Measurements from ENCODE around the gene USF1.
"Not testable (repeated sequence)": the region's sequence is repeated elsewhere in the genome, so short reads cannot be mapped to it uniquely, and the experiment has no call there.

Gene USF1

DNA sequence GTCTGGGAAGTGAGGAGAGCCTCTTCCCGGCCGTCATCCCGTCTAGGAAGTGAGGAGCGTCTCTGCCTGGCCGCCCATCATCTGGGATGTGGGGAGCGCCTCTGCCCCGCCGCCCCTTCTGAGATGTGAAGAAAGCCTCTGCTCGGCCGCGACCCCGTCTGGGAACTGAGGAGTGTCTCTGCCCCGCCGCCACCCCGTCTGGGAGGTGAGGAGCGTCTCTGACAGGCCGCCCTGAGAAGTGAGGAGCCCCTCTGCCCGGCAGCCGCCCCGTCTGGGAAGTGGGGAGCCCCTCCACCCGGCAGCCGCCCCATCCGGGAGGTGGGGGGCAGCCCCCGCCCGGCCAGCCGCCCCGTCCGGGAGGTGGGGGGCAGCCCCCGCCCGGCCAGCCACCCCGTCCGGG lies 16.3 kb downstream of the USF1 start:
- not testable (repeated sequence) for H3K27me3 ChIP-seq (ENCODE audit: control insufficient read depth, insufficient read depth, low read length); H3K36me3 ChIP-seq (ENCODE audit: control insufficient read depth, insufficient read depth, low read length); H3K9me3 ChIP-seq (ENCODE audit: control insufficient read depth, insufficient read depth, low read depth, low read length); H3K27ac ChIP-seq (ENCODE audit: low read depth, low read length); H3K4me3 ChIP-seq (ENCODE audit: low read depth, low read length); H3K9ac ChIP-seq (ENCODE audit: low read length); H3K4me1 ChIP-seq (ENCODE audit: control insufficient read depth, insufficient read depth, low read length)

DNA sequence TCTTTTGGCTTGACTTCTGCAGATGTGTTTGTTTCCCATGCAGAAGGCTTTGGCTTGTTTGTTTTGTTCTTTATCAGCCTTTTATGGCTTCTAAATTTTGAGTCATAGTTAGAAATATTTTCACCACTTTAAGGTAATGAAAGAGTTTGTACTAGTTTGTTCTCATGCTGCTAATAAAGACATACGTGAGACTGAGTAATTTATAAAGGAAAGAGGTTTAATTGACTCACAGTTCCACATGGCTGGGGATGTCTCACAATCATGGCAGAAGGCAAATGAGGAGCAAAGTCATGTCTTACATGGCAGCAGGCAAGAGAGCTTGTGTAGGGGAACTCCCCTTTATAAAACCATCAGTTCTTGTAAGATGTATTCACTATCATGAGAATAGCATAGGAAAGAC lies 18.8 kb downstream of the USF1 start:
- not testable (repeated sequence) for H3K9ac ChIP-seq (ENCODE audit: low read length); H3K4me3 ChIP-seq (ENCODE audit: low read depth, low read length); H3K27ac ChIP-seq (ENCODE audit: low read depth, low read length); H3K27me3 ChIP-seq (ENCODE audit: control insufficient read depth, insufficient read depth, low read length); H3K9me3 ChIP-seq (ENCODE audit: control insufficient read depth, insufficient read depth, low read depth, low read length); H3K4me1 ChIP-seq (ENCODE audit: control insufficient read depth, insufficient read depth, low read length); H3K36me3 ChIP-seq (ENCODE audit: control insufficient read depth, insufficient read depth, low read length)

DNA sequence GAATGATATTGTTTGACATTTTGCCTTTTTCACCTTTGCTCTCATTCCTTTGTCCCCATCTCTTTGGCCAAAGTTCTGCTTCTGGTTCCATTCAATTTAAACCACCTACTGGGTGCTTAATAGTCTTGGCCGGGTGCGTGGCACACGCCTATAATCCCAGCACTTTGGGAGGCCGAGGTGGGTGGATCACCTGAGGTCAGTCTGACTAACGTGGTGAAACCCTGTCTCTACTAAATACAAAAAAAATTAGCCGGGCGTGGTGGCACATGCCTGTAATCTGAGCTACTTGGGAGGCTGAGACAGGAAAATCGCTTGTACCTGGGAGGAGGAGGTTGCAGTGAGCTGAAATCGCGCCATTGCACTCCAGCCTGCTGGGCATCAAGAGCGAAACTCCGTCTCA lies 23.3 kb downstream of the USF1 start:
- H3K27me3 ChIP-seq (ENCODE audit: control insufficient read depth, insufficient read depth, low read length); H3K9ac ChIP-seq (ENCODE audit: low read length); H3K27ac ChIP-seq (ENCODE audit: low read depth, low read length); H3K9me3 ChIP-seq (ENCODE audit: control insufficient read depth, insufficient read depth, low read depth, low read length); H3K36me3 ChIP-seq (ENCODE audit: control insufficient read depth, insufficient read depth, low read length); H3K4me3 ChIP-seq (ENCODE audit: low read depth, low read length): not testable (repeated sequence)
- H3K4me1 ChIP-seq (ENCODE audit: control insufficient read depth, insufficient read depth, low read length), result peaks cover 17% of the 10 kb centered on the region

DNA sequence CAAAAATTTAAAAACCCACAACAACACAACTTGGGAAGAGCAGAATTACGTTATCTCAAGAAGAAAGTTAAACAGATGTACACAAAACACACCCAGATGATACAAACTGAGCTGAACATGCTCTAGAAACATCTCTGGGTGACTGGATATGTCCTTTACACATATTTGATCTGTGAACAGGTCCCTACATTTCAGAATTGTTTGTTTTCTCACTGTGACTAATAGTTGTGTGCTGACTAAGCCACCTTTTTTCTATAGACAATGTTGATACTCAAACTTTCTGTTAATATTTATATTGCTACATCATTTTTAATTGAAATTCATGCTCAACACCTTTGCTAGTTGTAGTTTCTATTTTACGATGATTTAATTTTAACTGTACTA lies 23.8 kb downstream of the USF1 start:
- Histone ChIP-seq H3K27me3 (ENCODE audit: control insufficient read depth, insufficient read depth, low read length) (no peaks in the 10 kb centered on the region), H3K27ac (ENCODE audit: low read depth, low read length) (0 out of 2 replicates have a peak overlapping the region, but pooled peaks have one; percentile 57), H3K9ac (ENCODE audit: low read length) (no peak overlapping the region), H3K36me3 (ENCODE audit: control insufficient read depth, insufficient read depth, low read length) (no peaks in the 10 kb centered on the region; the same call in 1 of the 2 replicates), H3K9me3 (ENCODE audit: control insufficient read depth, insufficient read depth, low read depth, low read length) (no peaks in the 10 kb centered on the region), H3K4me3 (ENCODE audit: low read depth, low read length) (peak overlapping the region; percentile 90), H3K4me1 (ENCODE audit: control insufficient read depth, insufficient read depth, low read length) (peaks cover 20% of the 10 kb centered on the region)

DNA sequence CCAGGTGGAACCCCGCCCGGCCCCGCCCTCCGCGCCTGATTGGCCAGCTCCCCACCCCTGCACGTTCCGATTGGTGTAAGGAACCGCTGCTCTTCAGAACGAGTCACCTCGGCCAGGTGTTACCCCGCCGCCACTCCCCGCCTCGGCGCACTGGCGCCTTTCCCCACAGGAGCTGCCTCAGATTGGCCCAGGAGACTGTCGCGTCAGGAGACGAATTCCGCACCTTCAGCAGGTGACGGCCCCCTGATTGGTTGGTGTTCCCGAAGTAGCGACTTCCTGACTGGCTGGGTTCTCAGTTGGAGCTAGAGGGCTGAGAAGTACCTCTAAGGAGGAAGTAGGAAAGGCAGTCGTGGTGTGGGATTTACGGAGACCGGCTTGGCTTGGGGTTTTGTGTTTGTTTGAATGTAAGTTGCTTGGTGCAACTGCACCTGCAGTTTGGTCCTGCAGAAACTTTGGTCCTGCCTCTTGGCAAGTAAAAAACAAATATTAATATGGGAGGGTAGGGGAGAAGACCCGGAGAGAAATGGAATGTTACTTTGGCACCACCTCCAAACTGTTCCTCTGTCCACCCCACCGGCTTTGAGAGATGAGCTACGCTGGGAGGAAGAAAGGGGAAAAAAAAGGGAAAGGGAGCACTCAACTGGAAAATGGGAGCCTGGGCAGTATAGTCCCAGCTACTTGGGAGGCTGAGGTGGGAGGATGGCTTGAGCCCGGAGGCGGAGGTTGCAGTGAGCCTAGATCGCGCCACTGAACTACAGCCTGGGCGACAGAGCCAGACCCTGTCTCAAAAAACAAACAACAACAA lies 24.4 kb downstream of the USF1 start:
- peak overlapping the region; percentile 90 for H3K4me3 ChIP-seq (ENCODE audit: low read depth, low read length)

DNA sequence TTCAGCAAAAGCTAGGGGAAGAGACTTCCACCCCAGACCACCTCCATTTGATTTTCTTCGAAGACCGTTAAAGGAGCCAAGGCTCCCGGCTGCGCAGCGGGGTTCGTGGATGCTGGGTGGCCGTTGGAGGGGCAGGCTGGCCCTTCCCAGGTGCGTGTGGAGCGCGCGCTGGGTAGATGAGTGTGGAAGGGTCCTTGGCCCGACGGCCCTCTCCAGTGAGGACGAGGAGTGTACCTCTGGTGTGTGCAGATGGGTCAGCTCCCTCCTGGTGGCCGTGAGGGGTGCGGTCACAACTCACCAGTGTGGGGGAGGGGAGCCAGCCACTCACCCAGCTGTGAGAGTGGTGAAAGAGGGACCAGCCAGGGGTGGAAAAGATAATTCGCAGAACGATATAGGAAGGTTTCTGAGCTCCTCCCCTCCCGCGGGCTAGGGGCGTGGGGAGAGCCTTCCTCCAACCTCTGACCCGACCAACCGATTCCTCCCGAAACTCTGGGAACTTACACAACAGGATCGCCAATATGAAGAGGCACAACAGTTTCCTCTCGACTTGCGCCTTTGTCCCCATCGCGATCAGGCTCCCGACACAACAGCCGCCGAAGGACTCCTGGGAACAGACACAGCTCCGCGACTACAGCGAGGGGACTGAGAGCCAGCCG lies 25.1 kb downstream of the USF1 start, which contains the start of gene F11R:
TSS of gene F11R (minus strand) at position 644 of the 656 bp plus-strand sequence. CDS start at position 565, 79 bp downstream.
- Histone ChIP-seq H3K27ac (ENCODE audit: low read depth, low read length) (peak within 1 kb of the TSS; percentile 74; the same call in 1 of the 2 replicates), H3K9me3 (ENCODE audit: control insufficient read depth, insufficient read depth, low read depth, low read length) (no peaks in the 10 kb centered on the region), H3K36me3 (ENCODE audit: control insufficient read depth, insufficient read depth, low read length) (no peaks in the 10 kb centered on the region; the same call in 1 of the 2 replicates), H3K27me3 (ENCODE audit: control insufficient read depth, insufficient read depth, low read length) (no peaks in the 10 kb centered on the region), H3K9ac (ENCODE audit: low read length) (peak within 1 kb of the TSS; percentile 95), H3K4me1 (ENCODE audit: control insufficient read depth, insufficient read depth, low read length) (peaks cover 20% of the 10 kb centered on the region), H3K4me3 (ENCODE audit: low read depth, low read length) (peak within 1 kb of the TSS; percentile 90)

More for the DNA sequence above, 24.4 kb downstream of the USF1 start:
- peak overlapping the region; percentile 95 for H3K9ac ChIP-seq (ENCODE audit: low read length)
- no peaks in the 10 kb centered on the region for H3K9me3 ChIP-seq (ENCODE audit: control insufficient read depth, insufficient read depth, low read depth, low read length)
- no peaks in the 10 kb centered on the region for H3K27me3 ChIP-seq (ENCODE audit: control insufficient read depth, insufficient read depth, low read length)
- H3K4me1 ChIP-seq (ENCODE audit: control insufficient read depth, insufficient read depth, low read length), result peaks cover 20% of the 10 kb centered on the region
- H3K27ac ChIP-seq (ENCODE audit: low read depth, low read length), result peak overlapping the region; percentile 74; the same call in 1 of the 2 replicates
- H3K36me3 ChIP-seq (ENCODE audit: control insufficient read depth, insufficient read depth, low read length), result no peaks in the 10 kb centered on the region; the same call in 1 of the 2 replicates

DNA sequence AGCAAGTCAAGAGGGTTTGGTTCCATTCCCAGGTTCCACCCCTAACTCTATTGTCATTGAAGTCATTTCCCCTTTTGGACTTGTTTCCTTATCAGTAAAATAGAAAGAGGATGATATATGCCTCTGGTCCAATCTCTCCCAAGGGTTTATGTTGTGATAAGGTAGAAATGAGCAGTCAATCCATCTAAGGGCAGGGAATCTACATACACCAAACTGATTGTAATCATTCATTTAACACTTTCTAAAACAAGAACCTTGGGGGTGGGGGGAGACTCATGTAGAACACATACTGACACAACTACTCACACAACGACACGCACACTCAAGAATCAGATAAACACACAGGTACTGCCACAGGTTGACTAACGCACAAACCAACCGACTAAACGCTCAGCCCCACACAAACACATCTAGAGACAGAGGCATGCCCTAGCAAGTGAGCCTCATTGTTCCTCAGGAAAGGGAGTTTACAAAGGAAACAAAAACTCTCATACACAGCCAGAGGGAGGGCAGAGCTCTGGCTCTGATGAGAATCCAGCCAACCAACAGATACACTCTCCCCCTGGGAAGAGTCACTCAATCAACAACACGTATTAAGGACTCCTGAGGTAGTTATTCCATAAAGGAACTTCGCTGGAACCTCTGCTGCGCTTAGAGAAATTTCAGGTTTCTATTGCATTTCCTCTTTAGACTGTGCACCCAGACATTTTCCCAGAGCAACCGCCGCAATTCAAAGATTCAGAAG lies 25.9 kb downstream of the USF1 start:
- Histone ChIP-seq H3K9ac (ENCODE audit: low read length) (peak overlapping the region; percentile 95), H3K4me1 (ENCODE audit: control insufficient read depth, insufficient read depth, low read length) (peaks cover 20% of the 10 kb centered on the region), H3K27ac (ENCODE audit: low read depth, low read length) (peak overlapping the region; percentile 74; the same call in 1 of the 2 replicates), H3K36me3 (ENCODE audit: control insufficient read depth, insufficient read depth, low read length) (no peaks in the 10 kb centered on the region; the same call in 1 of the 2 replicates), H3K9me3 (ENCODE audit: control insufficient read depth, insufficient read depth, low read depth, low read length) (no peaks in the 10 kb centered on the region), H3K27me3 (ENCODE audit: control insufficient read depth, insufficient read depth, low read length) (no peaks in the 10 kb centered on the region), H3K4me3 (ENCODE audit: low read depth, low read length) (peak overlapping the region; percentile 90)

DNA sequence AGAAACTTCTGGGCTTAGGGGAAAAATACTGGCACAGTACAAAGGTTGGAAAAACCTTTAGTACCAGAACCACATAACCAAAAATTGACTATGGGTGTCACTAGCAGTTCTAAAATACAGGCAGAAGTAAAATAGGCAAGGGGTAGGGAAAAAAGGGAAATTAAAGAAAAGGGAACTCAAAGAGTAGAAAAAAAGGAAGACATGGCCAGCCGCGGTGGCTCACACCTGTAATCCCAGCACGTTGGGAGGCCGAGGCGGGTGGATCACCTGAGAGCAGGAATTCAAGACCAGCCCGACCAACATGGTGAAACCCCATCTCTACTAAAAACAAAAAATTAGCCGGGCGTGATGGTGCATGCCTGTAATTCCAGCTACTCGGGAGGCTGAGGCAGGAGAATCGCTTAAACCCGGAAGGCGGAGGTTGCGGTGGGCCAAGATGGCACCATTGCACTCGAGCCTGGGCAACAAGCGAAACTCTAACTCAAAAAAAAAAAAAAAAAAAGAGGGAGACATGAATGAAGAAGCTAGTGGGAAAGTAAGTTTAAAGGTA lies 26.6 kb downstream of the USF1 start:
- peak overlapping the region; percentile 90 for H3K4me3 ChIP-seq (ENCODE audit: low read depth, low read length)

DNA sequence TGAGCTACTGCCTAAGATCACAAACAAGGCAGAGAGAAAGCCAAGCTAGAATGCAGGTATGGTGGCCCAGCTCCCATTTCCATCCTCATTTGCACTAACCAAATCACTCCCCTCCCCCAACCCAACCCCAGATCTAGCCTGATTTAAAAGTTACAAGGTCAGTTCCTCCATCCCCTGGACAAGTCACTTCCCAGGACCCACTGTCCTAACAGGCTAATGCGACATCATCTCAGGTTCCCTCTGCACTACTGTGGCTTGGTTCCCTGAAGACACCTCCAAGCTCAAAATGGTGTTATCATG lies 27.2 kb downstream of the USF1 start:
- peaks cover 30% of the 10 kb centered on the region for H3K4me1 ChIP-seq (ENCODE audit: control insufficient read depth, insufficient read depth, low read length)
- peak overlapping the region; percentile 90 for H3K4me3 ChIP-seq (ENCODE audit: low read depth, low read length)
- no peaks in the 10 kb centered on the region for H3K27me3 ChIP-seq (ENCODE audit: control insufficient read depth, insufficient read depth, low read length)
- H3K27ac ChIP-seq (ENCODE audit: low read depth, low read length), result no peak overlapping the region
- H3K9ac ChIP-seq (ENCODE audit: low read length), result no peak overlapping the region
- H3K9me3 ChIP-seq (ENCODE audit: control insufficient read depth, insufficient read depth, low read depth, low read length), result no peaks in the 10 kb centered on the region
- H3K36me3 ChIP-seq (ENCODE audit: control insufficient read depth, insufficient read depth, low read length), result peaks cover under 1% of the 10 kb centered on the region; the same call in 1 of the 2 replicates

More for the DNA sequence above, 26.6 kb downstream of the USF1 start:
- H3K27me3 ChIP-seq (ENCODE audit: control insufficient read depth, insufficient read depth, low read length); H3K9me3 ChIP-seq (ENCODE audit: control insufficient read depth, insufficient read depth, low read depth, low read length); H3K36me3 ChIP-seq (ENCODE audit: control insufficient read depth, insufficient read depth, low read length): not testable (repeated sequence)
- Histone ChIP-seq H3K27ac (ENCODE audit: low read depth, low read length) (peak overlapping the region; percentile 74; the same call in 1 of the 2 replicates), H3K9ac (ENCODE audit: low read length) (peak overlapping the region; percentile 95), H3K4me1 (ENCODE audit: control insufficient read depth, insufficient read depth, low read length) (peaks cover 24% of the 10 kb centered on the region)

DNA sequence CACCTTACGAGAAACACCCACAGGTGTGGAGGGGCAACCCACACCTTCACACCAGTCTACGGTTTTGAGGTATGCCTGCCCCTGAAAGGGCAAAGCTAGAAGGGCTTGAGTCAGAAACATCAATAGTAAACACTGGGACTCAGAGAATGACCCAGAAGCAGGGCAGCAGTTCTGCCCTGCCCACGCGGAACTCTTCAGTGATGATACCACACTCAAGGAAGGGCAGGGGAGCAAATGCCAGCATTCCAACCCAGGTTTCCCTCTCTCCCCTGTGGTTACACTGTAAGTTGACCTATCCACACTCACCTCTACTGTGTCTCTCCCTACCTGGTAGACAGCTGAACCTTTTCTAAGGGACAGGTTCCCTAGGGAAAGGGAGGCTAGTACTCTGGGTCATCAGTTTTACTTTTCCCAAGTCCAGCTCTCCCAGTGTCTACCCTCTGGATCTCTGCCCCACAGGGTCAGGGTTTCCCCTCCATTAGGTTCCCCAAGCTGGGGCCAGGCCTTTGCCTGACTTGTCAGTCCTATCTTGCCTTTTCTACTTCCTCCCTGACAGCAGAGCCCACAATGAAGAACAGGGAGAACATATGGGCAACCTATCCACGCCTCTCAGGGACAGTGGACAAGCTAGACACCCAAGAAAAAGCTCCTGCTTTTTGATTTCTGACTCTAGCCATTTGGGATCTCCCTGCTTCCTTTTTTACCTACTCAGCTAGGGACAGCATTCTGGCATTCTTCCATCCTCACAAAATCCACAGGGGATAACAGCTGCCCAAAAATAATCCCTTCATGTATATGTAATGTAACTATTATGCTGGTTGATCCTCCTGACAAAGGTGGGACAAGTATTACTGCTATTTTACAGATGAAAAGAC lies 27.8 kb downstream of the USF1 start:
- 0 out of 2 replicates have a peak overlapping the region, but pooled peaks have one; percentile 2 for H3K27ac ChIP-seq (ENCODE audit: low read depth, low read length)

More for the DNA sequence above, 27.8 kb downstream of the USF1 start:
- peaks cover 6% of the 10 kb centered on the region; the same call in 1 of the 2 replicates for H3K36me3 ChIP-seq (ENCODE audit: control insufficient read depth, insufficient read depth, low read length)
- H3K27me3 ChIP-seq (ENCODE audit: control insufficient read depth, insufficient read depth, low read length), result no peaks in the 10 kb centered on the region
- no peaks in the 10 kb centered on the region for H3K9me3 ChIP-seq (ENCODE audit: control insufficient read depth, insufficient read depth, low read depth, low read length)
- H3K4me1 ChIP-seq (ENCODE audit: control insufficient read depth, insufficient read depth, low read length), result peaks cover 36% of the 10 kb centered on the region
- H3K4me3 ChIP-seq (ENCODE audit: low read depth, low read length), result peak overlapping the region; percentile 90
- peak overlapping the region; percentile 18 for H3K9ac ChIP-seq (ENCODE audit: low read length)

All from HUES6 (cell line).